K562 (cell line): ENCODE results near the gene MSS51. TPM values are rescaled to one million over a fixed set of nuclear protein-coding genes. Genes with fewer than 3 reads are reported as not detected.

Source experiments
- CTBP1 ChIP-seq: fragments of 450-650 bp; IDR thresholded peaks from 2 replicates; pipeline ENCODE4 v1.6.1; 2016; ENCODE audit warnings: borderline replicate concordance
- CTCFL ChIP-seq: IDR thresholded peaks from 2 replicates; pipeline ENCODE4 v1.6.1; 2011; ENCODE audit warnings: borderline replicate concordance, low read depth, mild to moderate bottlenecking, moderate library complexity, low read length; ENCODE audit not compliant: insufficient read depth, poor library complexity, severe bottlenecking
- HIVEP1 ChIP-seq: fragments of 250-450 bp; sonication (Bioruptor Pico); IDR thresholded peaks from 2 replicates; pipeline ENCODE4 v1.4.0; 2020; ENCODE audit warnings: mild to moderate bottlenecking
- HMG20A ChIP-seq: fragments of 450-650 bp; formaldehyde crosslinking; conservative IDR thresholded peaks from 2 replicates; pipeline ENCODE4 v1.4.0; 2020; ENCODE audit warnings: mild to moderate bottlenecking, mixed read lengths
- KHSRP ChIP-seq: fragments of 450-650 bp; IDR thresholded peaks from 2 replicates; pipeline ENCODE4 v1.6.1; 2017
- PATZ1 ChIP-seq: fragments of 250-450 bp; sonication (Bioruptor Pico); IDR thresholded peaks from 2 replicates; pipeline ENCODE4 v1.5.0; 2020; ENCODE audit warnings: mild to moderate bottlenecking, borderline replicate concordance
- RREB1 ChIP-seq: fragments of 250-450 bp; sonication (Bioruptor Pico); IDR thresholded peaks from 2 replicates; pipeline ENCODE4 v1.4.0; 2020
- ZBTB2 ChIP-seq: fragments of 450-650 bp; IDR thresholded peaks from 2 replicates; pipeline ENCODE4 v1.6.1; 2016; ENCODE audit warnings: antibody characterized with exemption
- ZNF512 ChIP-seq: IDR thresholded peaks from 2 replicates; pipeline ENCODE4 v1.6.1; 2016; ENCODE audit warnings: missing genetic modification characterization, missing compliant biosample characterization
- polyA plus RNA-seq, 8 experiments: library from polyadenylated mRNA; depleted of rRNA in 4 of 8; stranded (reverse) in 5 of 8; unstranded in 3 of 8; fragments of >200 nt; fragmentation: Nextera tagmentation in 2 of 8; fragmentation: Illumina TruSeq in 1 of 8; extraction: Ambion mirVana in 2 of 8; extraction: Trizol in 1 of 8; gene quantifications; 2 replicates each; pipeline versions ENCODE4 v1.2.1 to v1.2.3, GENCODE V29; 2011 to 2014; ENCODE audit warnings: inconsistent platforms in 1 of 8, missing spikeins in 1 of 8
- total RNA-seq, 7 experiments: library from RNA; depleted of rRNA in 6 of 7; stranded (reverse); fragments of >200 nt in 6 of 7; fragmentation: Illumina TruSeq in 2 of 7; extraction: Trizol in 2 of 7; gene quantifications; 2 replicates each; pipeline versions ENCODE4 v1.2.1 to v1.2.3, GENCODE V29; 2011 to 2021; ENCODE audit warnings: low replicate concordance in 1 of 7

The MSS51 gene
- total and polyA plus RNA-seq, 9 of the 15 experiments (the other 6 are each of a cell fraction or from before 2014, with no cell fraction given) = 0.28 to 1.8 (median 1.2) TPM

GRCh38 chr10:73413108-73413527, 20.2 kb downstream of the MSS51 start (continued):
- TF ChIP-seq ZBTB2 (no peak), ZNF512 (tag) (no peak), PATZ1 (CRISPR knock-in tag) (no peak), CTBP1 (no peak; the same call in 1 of the 2 replicates), HMG20A (CRISPR knock-in tag) (no peak), HIVEP1 (CRISPR knock-in tag) (no peak), RREB1 (CRISPR knock-in tag) (no peak), CTCFL (no peak), KHSRP (no peak)
